ENCODE data around the gene SNPH. TPM values are rescaled to one million over a fixed set of nuclear protein-coding genes. Genes with fewer than 3 reads are reported as not detected.

Gene SNPH
- total RNA-seq, 4 donors from 2014 or later: 0.89 to 3.8 (median 2.5) TPM

GRCh38 chr20:1267161-1267560 lies 1.1 kb downstream of the SNPH start:
- Histone ChIP-seq H3K27me3 (no peaks in the 10 kb centered on the region), H3K27ac (no peak overlapping the region), H3K4me3 (peak overlapping the region; percentile 92), H3K36me3 (no peaks in the 10 kb centered on the region), H3K9me3 (no peaks in the 10 kb centered on the region), H3K4me1 (peaks cover 18% of the 10 kb centered on the region)
- TF ChIP-seq POLR2AphosphoS5 (IDR thresholded peaks at IDR 0.05): no peak
- no peak for TF ChIP-seq CTCF (IDR thresholded peaks at IDR 0.05)
- no peak for TF ChIP-seq POLR2A (IDR thresholded peaks at IDR 0.05)
- TF ChIP-seq EP300 (IDR thresholded peaks at IDR 0.05): no peak
- WGBS: 73% methylated on average over 8 of the region's 8 CpGs
- DNase-seq (ENCODE audit: low spot score in 2 of 2): no peak

- WGBS: 84% methylated on average over 3 of the region's 3 CpGs
- Histone ChIP-seq H3K4me1 (peaks cover 18% of the 10 kb centered on the region), H3K36me3 (no peaks in the 10 kb centered on the region), H3K27ac (no peak overlapping the region), H3K9me3 (no peaks in the 10 kb centered on the region), H3K4me3 (no peak overlapping the region), H3K27me3 (no peaks in the 10 kb centered on the region)
- no peak for DNase-seq (ENCODE audit: low spot score in 2 of 2)
- TF ChIP-seq POLR2A (IDR thresholded peaks at IDR 0.05) (no peak), POLR2AphosphoS5 (IDR thresholded peaks at IDR 0.05) (no peak), CTCF (IDR thresholded peaks at IDR 0.05) (no peak), EP300 (IDR thresholded peaks at IDR 0.05) (no peak)
These were observed 1.8 kb downstream of the SNPH start for GRCh38 chr20:1267809-1268374.

DNA sequence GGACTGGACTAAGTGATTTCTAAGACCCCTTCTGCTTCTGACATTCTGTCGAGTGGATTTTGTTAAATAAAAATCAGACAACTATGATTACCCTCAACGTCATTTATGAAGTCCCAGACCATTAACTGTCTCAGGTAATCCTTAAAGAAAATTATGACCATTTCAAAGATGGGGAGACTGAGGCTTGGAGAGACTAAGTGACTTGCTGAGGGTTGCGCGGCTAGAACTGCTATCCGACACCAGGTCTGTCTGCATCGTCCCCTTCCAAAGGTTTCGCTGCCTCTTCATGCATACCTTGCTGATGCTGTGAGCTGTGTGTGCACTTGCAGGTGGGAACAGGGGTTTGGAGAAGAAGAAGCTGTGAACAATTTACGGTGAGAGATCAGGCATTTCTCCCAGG lies 3.1 kb downstream of the SNPH start:
- WGBS: 93% methylated on average over 8 of the region's 8 CpGs
- TF ChIP-seq POLR2AphosphoS5 (IDR thresholded peaks at IDR 0.05) (no peak), EP300 (IDR thresholded peaks at IDR 0.05) (no peak), POLR2A (IDR thresholded peaks at IDR 0.05) (no peak), CTCF (IDR thresholded peaks at IDR 0.05) (no peak)
- no peak overlapping the region for H3K27ac ChIP-seq
- no peaks in the 10 kb centered on the region for H3K36me3 ChIP-seq
- no peaks in the 10 kb centered on the region for H3K9me3 ChIP-seq
- H3K27me3 ChIP-seq: no peaks in the 10 kb centered on the region
- no peak overlapping the region for H3K4me3 ChIP-seq
- DNase-seq (ENCODE audit: low spot score in 2 of 2): no peak
- H3K4me1 ChIP-seq: peaks cover 18% of the 10 kb centered on the region

DNA sequence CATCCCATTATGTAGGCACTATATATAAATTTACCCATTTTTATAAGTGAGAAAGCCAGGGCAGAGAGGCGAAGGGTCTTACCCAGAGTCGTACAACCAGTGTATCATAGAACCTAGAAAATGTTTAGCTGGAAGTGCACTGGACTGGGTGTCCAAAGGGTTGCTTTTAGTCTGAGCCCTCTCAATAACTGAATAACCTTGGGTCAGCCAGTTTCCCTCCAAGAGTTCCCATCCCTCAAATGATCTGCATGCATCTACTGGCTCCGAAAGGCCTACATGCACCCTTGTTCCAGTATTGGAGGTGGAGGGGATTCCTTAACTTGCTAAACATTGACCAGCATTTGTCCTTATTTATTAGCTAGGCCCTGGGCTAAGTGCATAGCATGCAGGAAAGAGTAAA lies 3.8 kb downstream of the SNPH start:
- Histone ChIP-seq H3K36me3 (no peaks in the 10 kb centered on the region), H3K4me3 (no peak overlapping the region), H3K27ac (no peak overlapping the region), H3K27me3 (no peaks in the 10 kb centered on the region), H3K4me1 (peaks cover 18% of the 10 kb centered on the region), H3K9me3 (no peaks in the 10 kb centered on the region)
- TF ChIP-seq EP300 (IDR thresholded peaks at IDR 0.05): no peak
- TF ChIP-seq CTCF (IDR thresholded peaks at IDR 0.05): no peak
- no peak for TF ChIP-seq POLR2A (IDR thresholded peaks at IDR 0.05)
- no peak for TF ChIP-seq POLR2AphosphoS5 (IDR thresholded peaks at IDR 0.05)
- 93% methylated on average over 3 of the region's 3 CpGs for WGBS
- no peak for DNase-seq (ENCODE audit: low spot score in 2 of 2)

DNA sequence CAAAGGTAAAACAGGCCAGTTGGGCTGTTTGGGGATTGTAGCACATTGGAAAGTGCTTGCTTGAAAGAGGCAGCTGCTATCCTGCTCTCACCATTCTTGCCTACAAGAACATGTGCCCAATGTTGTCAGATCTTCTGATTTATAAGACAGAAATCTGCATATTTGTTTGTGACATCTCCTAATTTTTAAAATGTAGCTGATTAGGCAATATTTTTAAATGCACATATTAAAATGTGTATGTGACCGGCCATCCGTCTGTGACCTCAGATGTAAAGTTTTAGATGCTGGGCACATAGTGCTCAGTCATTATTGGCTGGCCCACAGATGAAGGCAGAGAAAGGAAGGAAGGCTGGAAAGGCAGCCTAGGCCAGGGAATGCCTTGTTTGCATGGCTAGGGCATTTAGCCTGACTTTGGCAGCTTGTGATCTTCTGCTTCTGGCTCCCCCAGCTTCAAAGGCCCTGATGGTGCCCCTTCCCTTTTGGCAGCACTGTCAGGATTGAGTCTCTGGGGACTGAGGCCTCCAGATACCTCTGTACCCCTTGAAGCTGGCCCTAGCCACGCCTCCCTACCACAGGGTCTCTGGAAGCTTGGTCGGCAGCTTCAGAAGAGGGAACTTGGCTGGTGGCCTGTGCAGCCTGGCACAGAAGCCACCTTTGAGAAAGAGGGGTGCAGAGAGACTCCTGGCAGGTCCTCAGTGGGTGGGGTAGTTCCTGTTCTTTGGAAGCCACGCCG lies 6.4 kb downstream of the SNPH start:
- Histone ChIP-seq H3K27ac (no peak overlapping the region), H3K36me3 (no peaks in the 10 kb centered on the region), H3K4me3 (no peak overlapping the region), H3K9me3 (no peaks in the 10 kb centered on the region), H3K4me1 (no peaks in the 10 kb centered on the region), H3K27me3 (no peaks in the 10 kb centered on the region)
- TF ChIP-seq POLR2AphosphoS5 (IDR thresholded peaks at IDR 0.05) (no peak), POLR2A (IDR thresholded peaks at IDR 0.05) (no peak), EP300 (IDR thresholded peaks at IDR 0.05) (no peak), CTCF (IDR thresholded peaks at IDR 0.05) (no peak)
- WGBS: 71% methylated on average over 6 of the region's 6 CpGs
- no peak for DNase-seq (ENCODE audit: low spot score in 2 of 2)
